Testis (tissue), 2 donors: ENCODE measurements around the gene GUCY1A1.

ENCODE experiments used
- POLR2A ChIP-seq: fragments of 450-650 bp; IDR thresholded peaks from one replicate; pipeline ENCODE4 v1.6.1; 2017; ENCODE audit warnings: antibody characterized with exemption, mild to moderate bottlenecking, moderate library complexity
- TF ChIP-seq, protein P1 (sequence below), 3 experiments: fragments of 450-650 bp in 2 of 3; fragments of 200-600 bp in 1 of 3; sonication (generic) in 1 of 3; IDR thresholded peaks; one replicate each; pipeline ENCODE4 v1.5.1; 2016 to 2019; ENCODE audit warnings: antibody characterized with exemption in 3 of 3, mild to moderate bottlenecking in 2 of 3, moderate library complexity in 1 of 3

DNA sequence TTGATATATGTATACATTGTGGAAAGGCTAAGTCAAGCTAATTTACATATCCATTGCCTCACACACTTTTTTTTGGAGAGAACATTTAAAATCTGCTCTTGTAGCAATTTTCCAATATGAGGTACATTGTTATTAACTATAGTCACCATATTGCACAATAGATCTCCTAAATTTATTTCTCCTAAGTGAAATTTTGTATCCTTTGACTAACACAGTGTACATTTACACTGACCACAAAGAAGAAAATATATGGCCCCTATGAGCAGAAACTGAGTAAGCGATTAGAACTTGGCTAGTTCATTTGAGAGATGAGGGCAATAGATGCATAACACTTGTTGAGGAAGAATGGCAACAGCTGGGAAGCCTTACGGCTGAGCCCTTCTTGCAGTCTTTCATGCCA, 71.9 kb downstream of the GUCY1A1 start:
- TF ChIP-seq, protein P1, sequence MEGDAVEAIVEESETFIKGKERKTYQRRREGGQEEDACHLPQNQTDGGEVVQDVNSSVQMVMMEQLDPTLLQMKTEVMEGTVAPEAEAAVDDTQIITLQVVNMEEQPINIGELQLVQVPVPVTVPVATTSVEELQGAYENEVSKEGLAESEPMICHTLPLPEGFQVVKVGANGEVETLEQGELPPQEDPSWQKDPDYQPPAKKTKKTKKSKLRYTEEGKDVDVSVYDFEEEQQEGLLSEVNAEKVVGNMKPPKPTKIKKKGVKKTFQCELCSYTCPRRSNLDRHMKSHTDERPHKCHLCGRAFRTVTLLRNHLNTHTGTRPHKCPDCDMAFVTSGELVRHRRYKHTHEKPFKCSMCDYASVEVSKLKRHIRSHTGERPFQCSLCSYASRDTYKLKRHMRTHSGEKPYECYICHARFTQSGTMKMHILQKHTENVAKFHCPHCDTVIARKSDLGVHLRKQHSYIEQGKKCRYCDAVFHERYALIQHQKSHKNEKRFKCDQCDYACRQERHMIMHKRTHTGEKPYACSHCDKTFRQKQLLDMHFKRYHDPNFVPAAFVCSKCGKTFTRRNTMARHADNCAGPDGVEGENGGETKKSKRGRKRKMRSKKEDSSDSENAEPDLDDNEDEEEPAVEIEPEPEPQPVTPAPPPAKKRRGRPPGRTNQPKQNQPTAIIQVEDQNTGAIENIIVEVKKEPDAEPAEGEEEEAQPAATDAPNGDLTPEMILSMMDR (IDR thresholded peaks at IDR 0.05), result no peak
- no peak for TF ChIP-seq POLR2A
